Superior temporal gyrus (tissue), 1 donor: Measurements from ENCODE around the gene APP.

Experiments used
- DNase-seq: peaks from one replicate; pipeline ENCODE4 v3.0.0-alpha.2; 2016; ENCODE audit errors: extremely low spot score

The APP gene

GRCh38 chr21:26067836-26068594 lies 102.6 kb downstream of the APP start:
- DNase-seq: no peak

- no peak for DNase-seq
Observed at GRCh38 chr21:26064506-26064905, 106.1 kb downstream of the APP start.

- no peak for DNase-seq
Observed at GRCh38 chr21:26061437-26061836, 109.1 kb downstream of the APP start.

GRCh38 chr21:26060335-26061115 lies 110.0 kb downstream of the APP start:
- no peak for DNase-seq

- no peak for DNase-seq
Observed at GRCh38 chr21:26057477-26058170, 112.9 kb downstream of the APP start.

- no peak for DNase-seq
Observed at GRCh38 chr21:26055841-26056264, 114.7 kb downstream of the APP start.

GRCh38 chr21:26055010-26055409 lies 115.6 kb downstream of the APP start:
- no peak for DNase-seq

- DNase-seq: no peak
Observed at GRCh38 chr21:26052057-26052456, 118.5 kb downstream of the APP start.

GRCh38 chr21:26050857-26051256 lies 119.7 kb downstream of the APP start:
- no peak for DNase-seq

GRCh38 chr21:26049803-26050202 lies 120.8 kb downstream of the APP start:
- no peak for DNase-seq

GRCh38 chr21:26047279-26047967 lies 123.1 kb downstream of the APP start:
- DNase-seq: no peak

GRCh38 chr21:26043891-26044290 lies 126.7 kb downstream of the APP start:
- DNase-seq: no peak

GRCh38 chr21:26042181-26042876 lies 128.2 kb downstream of the APP start:
- DNase-seq: no peak

- DNase-seq: no peak
Observed at GRCh38 chr21:26041431-26042180, 129.0 kb downstream of the APP start.

- no peak for DNase-seq
Observed at GRCh38 chr21:26036916-26037315, 133.7 kb downstream of the APP start.

- DNase-seq: no peak
Observed at GRCh38 chr21:26032263-26032662, 138.3 kb downstream of the APP start.

GRCh38 chr21:26028183-26028582 lies 142.4 kb downstream of the APP start:
- no peak for DNase-seq

- DNase-seq: no peak
Observed at GRCh38 chr21:26027696-26028095, 142.9 kb downstream of the APP start.

GRCh38 chr21:26025536-26026512 lies 144.7 kb downstream of the APP start:
- DNase-seq: no peak
